SU-DHL-6 (cell line): ENCODE measurements around the gene GMDS.

Experiments
- H2AFZ ChIP-seq: fragments of 200-600 bp; sonication (generic); 2 replicates; pipeline ENCODE4 v1.6.1; 2014; ENCODE audit warnings: low read depth, mild to moderate bottlenecking, moderate library complexity, mixed read lengths, antibody characterized with exemption, low read length; ENCODE audit not compliant: severe bottlenecking
- H3F3A ChIP-seq: fragments of 200-600 bp; shearing (Covaris generic); 2 replicates; pipeline ENCODE4 v1.6.0; 2016; ENCODE audit warnings: antibody characterized with exemption, mild to moderate bottlenecking; ENCODE audit not compliant: insufficient read depth
- H3K27ac ChIP-seq: fragments of 200-600 bp; sonication (generic); 2 replicates; pipeline ENCODE4 v1.5.1; 2016; ENCODE audit warnings: low read depth, mild to moderate bottlenecking, low read length, moderate library complexity, mixed read lengths
- H3K27me3 ChIP-seq: fragments of 200-600 bp; sonication (generic), shearing (Covaris generic); 2 replicates; pipeline ENCODE4 v1.6.0; 2014; ENCODE audit warnings: mild to moderate bottlenecking, low read length
- H3K36me3 ChIP-seq: fragments of 200-600 bp; sonication (generic); 2 replicates; pipeline ENCODE4 v1.6.1; 2014; ENCODE audit warnings: mild to moderate bottlenecking, low read length, mixed read lengths
- H3K4me2 ChIP-seq: fragments of 300-600, 200-600 bp; shearing (Covaris generic), sonication (generic); 2 replicates; pipeline ENCODE4 v1.6.0; 2014; ENCODE audit warnings: low read length, low read depth, mild to moderate bottlenecking; ENCODE audit not compliant: poor library complexity, severe bottlenecking
- H3K4me3 ChIP-seq: fragments of 200-600 bp; sonication (generic); 2 replicates; pipeline ENCODE4 v1.5.1; 2014; ENCODE audit warnings: antibody characterized with exemption, low read length, mild to moderate bottlenecking, mixed read lengths; ENCODE audit not compliant: insufficient read depth, poor library complexity, severe bottlenecking
- H3K79me2 ChIP-seq: fragments of 200-600 bp; sonication (generic); 2 replicates; pipeline ENCODE4 v1.6.1; 2014; ENCODE audit warnings: mild to moderate bottlenecking, low read length, moderate library complexity; ENCODE audit not compliant: insufficient read depth
- H3K9ac ChIP-seq: fragments of 200-600 bp; sonication (generic); 2 replicates; pipeline ENCODE4 v1.7.0; 2014; ENCODE audit warnings: mild to moderate bottlenecking, low read length
- H3K9me2 ChIP-seq: fragments of 200-600 bp; sonication (generic); replicated peaks from 2 replicates; pipeline ENCODE4 v1.6.1; 2014; ENCODE audit warnings: low read length; ENCODE audit not compliant: insufficient read depth
- H3K9me3 ChIP-seq: fragments of 200-600 bp; sonication (generic); 2 replicates; pipeline ENCODE4 v1.6.1; 2014; ENCODE audit warnings: low read length, mixed read lengths; ENCODE audit not compliant: insufficient read depth
- H4K20me1 ChIP-seq: fragments of 200-600 bp; sonication (generic); 2 replicates; pipeline ENCODE4 v1.6.1; 2014; ENCODE audit warnings: low read depth, mild to moderate bottlenecking, antibody characterized with exemption, low read length, moderate library complexity, mixed read lengths
- EZH2phosphoT487 ChIP-seq: fragments of 200-600 bp; sonication (generic), shearing (Covaris generic); conservative IDR thresholded peaks from 2 replicates; pipeline ENCODE4 v1.6.1; 2018; ENCODE audit warnings: mild to moderate bottlenecking, antibody characterized with exemption, low read length, moderate library complexity, mixed read lengths
- TF ChIP-seq, protein P1 (sequence below): fragments of 200-600 bp; sonication (generic); IDR thresholded peaks from one replicate; pipeline ENCODE4 v1.5.1; 2017; ENCODE audit warnings: antibody characterized with exemption, mild to moderate bottlenecking, low read length, moderate library complexity; ENCODE audit not compliant: insufficient read depth, poor library complexity, severe bottlenecking

GMDS gene

DNA sequence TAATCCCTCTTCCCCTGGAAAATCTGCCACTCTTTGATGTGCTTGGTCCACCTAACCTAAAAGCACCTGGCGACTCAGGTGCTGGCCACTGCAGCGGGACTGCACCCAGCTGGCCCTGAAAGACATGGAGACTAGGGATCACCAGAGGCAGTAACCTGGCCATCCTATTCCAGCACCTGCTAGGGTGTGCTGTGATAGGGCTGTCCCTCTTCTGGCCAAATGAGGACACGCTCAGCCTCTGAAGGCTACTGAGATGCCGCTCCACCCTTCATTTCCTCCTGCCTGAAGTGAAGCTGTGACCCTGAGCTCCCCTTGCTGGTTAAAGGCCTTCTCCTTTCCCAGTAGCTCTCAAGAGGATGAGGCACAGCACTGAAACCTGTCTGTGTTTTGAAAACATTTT lies 611.3 kb downstream of the GMDS start:
- no peaks in the 10 kb centered on the region for H3K9me3 ChIP-seq
- no peaks in the 10 kb centered on the region for H3K79me2 ChIP-seq
- no peaks in the 10 kb centered on the region for H3K36me3 ChIP-seq
- H3F3A ChIP-seq = no peaks in the 10 kb centered on the region
- no peak overlapping the region for H2AFZ ChIP-seq
- no peak overlapping the region for H3K27ac ChIP-seq
- H3K27me3 ChIP-seq = no peaks in the 10 kb centered on the region
- H3K9ac ChIP-seq = no peak overlapping the region
- no peaks in the 10 kb centered on the region for H3K9me2 ChIP-seq
- no peak for TF ChIP-seq EZH2phosphoT487
- TF ChIP-seq, protein P1, sequence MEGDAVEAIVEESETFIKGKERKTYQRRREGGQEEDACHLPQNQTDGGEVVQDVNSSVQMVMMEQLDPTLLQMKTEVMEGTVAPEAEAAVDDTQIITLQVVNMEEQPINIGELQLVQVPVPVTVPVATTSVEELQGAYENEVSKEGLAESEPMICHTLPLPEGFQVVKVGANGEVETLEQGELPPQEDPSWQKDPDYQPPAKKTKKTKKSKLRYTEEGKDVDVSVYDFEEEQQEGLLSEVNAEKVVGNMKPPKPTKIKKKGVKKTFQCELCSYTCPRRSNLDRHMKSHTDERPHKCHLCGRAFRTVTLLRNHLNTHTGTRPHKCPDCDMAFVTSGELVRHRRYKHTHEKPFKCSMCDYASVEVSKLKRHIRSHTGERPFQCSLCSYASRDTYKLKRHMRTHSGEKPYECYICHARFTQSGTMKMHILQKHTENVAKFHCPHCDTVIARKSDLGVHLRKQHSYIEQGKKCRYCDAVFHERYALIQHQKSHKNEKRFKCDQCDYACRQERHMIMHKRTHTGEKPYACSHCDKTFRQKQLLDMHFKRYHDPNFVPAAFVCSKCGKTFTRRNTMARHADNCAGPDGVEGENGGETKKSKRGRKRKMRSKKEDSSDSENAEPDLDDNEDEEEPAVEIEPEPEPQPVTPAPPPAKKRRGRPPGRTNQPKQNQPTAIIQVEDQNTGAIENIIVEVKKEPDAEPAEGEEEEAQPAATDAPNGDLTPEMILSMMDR = no peak
- H3K4me2 ChIP-seq = no peak overlapping the region
- no peaks in the 10 kb centered on the region for H4K20me1 ChIP-seq
- H3K4me3 ChIP-seq = no peak overlapping the region

DNA sequence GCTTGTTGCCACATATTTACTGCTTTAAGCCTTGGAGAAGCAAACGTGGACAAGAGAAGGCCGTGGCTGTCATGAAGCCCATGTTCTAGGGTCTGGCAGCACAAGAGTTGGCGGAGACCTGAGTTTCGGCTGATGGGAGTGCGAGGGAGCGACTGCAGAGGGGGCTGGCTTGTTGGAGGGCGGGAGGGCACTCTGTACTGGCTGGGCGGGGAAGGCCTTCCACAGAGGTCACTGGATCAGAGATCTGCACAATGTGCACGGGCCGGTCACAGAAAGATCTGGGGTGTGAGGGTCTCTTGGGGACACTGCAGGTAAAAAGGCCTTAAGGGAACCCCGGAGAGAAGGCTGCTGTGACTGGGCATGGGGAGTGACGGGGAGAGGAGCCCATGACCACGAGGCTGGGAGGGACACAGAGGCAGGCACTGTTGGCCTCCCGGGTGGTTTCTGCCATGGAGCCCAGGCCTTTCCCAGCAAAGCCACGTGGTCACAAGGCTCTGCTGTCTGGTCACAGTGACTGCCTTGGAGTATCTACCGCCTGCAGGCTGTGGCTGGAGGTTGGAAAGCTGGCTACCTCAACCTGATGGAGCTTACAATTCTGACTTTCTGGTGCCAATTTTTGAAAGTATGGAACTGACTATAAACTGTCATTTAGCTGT lies 611.9 kb downstream of the GMDS start:
- no peak overlapping the region for H2AFZ ChIP-seq

DNA sequence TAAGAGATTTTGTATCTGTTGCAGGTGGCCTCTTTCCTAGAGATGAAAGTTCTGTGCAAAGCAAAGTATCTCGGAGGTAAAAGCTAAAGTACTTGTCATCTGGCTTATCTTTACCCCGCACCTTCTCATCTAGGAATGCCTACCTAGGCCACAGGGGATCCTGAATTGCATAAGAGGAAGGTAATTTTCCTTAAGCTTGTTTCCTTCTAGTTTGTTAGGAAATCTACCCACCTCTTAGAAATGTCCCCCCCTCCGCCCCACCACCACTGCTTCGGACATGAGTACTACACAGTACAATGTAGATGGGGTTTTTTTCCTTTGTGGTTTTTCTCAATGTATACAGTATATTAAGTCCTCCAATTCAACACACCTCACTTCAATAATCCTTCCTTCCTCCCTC lies 614.2 kb downstream of the GMDS start:
- no peaks in the 10 kb centered on the region for H4K20me1 ChIP-seq
- H3F3A ChIP-seq = no peaks in the 10 kb centered on the region
- no peak overlapping the region for H2AFZ ChIP-seq
- no peak overlapping the region for H3K9ac ChIP-seq
- no peaks in the 10 kb centered on the region for H3K79me2 ChIP-seq
- H3K4me2 ChIP-seq = no peak overlapping the region
- H3K27ac ChIP-seq = no peak overlapping the region
- H3K4me3 ChIP-seq = no peak overlapping the region
- TF ChIP-seq, protein P1 = no peak
- TF ChIP-seq EZH2phosphoT487 = no peak
- H3K9me2 ChIP-seq = no peaks in the 10 kb centered on the region
- H3K9me3 ChIP-seq = no peaks in the 10 kb centered on the region
- H3K27me3 ChIP-seq = no peaks in the 10 kb centered on the region
- H3K36me3 ChIP-seq = no peaks in the 10 kb centered on the region

More for the DNA sequence above, 611.9 kb downstream of the GMDS start:
- no peak overlapping the region for H3K9ac ChIP-seq
- no peak overlapping the region for H3K4me3 ChIP-seq
- H3K79me2 ChIP-seq = no peaks in the 10 kb centered on the region
- H3K9me3 ChIP-seq = no peaks in the 10 kb centered on the region
- no peaks in the 10 kb centered on the region for H3K36me3 ChIP-seq
- H3F3A ChIP-seq = no peaks in the 10 kb centered on the region
- H3K9me2 ChIP-seq = no peaks in the 10 kb centered on the region
- H3K27me3 ChIP-seq = no peaks in the 10 kb centered on the region
- no peaks in the 10 kb centered on the region for H4K20me1 ChIP-seq
- H3K4me2 ChIP-seq = no peak overlapping the region
- no peak overlapping the region for H3K27ac ChIP-seq
- TF ChIP-seq, protein P1 = no peak
- TF ChIP-seq EZH2phosphoT487 = no peak
